ENCODE results near the gene MOB4. TPM values are rescaled to one million over a fixed set of nuclear protein-coding genes. Genes with fewer than 3 reads are reported as not detected.
"Not testable (repeated sequence)": the region's sequence is repeated elsewhere in the genome, so short reads cannot be mapped to it uniquely, and the experiment has no call there.

Gene MOB4
- total RNA-seq, 4 donors from 2014 or later = 12.3 to 27.9 (median 25.3) TPM

DNA sequence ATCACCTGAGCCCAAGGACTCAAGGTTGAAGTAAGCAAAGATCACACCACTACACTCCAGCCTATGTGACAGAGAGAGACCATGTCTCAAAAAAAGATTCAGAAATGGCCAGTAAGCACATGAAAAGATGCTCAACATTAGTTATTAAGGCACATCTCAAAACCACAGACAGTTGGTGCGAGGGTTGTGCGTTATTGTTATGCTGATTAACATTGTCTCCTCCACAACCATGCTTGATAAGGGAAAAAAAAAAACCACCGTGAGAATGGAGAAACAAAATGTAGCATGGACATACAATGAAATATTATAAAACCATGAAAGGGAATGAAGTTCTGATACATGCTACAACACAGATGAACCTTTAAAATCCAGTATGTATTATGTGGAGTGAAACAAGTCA lies 27.3 kb downstream of the MOB4 start:
- no peaks in the 10 kb centered on the region for H3K27me3 ChIP-seq
- H3K9me3 ChIP-seq = no peaks in the 10 kb centered on the region
- in situ Hi-C loops (cut with MboI; ENCODE audit: low pct_ligation_motif_present in 1 of 4, low pct_unique_long_range_greater_than_20kb in 1 of 4, low sequenced_read_pairs in 3 of 4) (no loop called here), intact Hi-C loops (cut with DNase I; ENCODE audit: low total_unique reads) (no loop called here)
- H3K4me3 ChIP-seq = no peak overlapping the region
- H3K4me1 ChIP-seq = peaks cover 0 to 5% (median 2%) of the 10 kb centered on the region in 4 donors
- peaks cover 0 to 47% (median 11%) of the 10 kb centered on the region in 4 donors for H3K36me3 ChIP-seq
- H3K27ac ChIP-seq = no peak overlapping the region
- DNase-seq = no peak
- 95 to 98% methylated on average over 3 of the region's 3 CpGs for WGBS, 2 donors (ENCODE audit: low coverage in 1 of 2)
- TF ChIP-seq, protein P1, sequence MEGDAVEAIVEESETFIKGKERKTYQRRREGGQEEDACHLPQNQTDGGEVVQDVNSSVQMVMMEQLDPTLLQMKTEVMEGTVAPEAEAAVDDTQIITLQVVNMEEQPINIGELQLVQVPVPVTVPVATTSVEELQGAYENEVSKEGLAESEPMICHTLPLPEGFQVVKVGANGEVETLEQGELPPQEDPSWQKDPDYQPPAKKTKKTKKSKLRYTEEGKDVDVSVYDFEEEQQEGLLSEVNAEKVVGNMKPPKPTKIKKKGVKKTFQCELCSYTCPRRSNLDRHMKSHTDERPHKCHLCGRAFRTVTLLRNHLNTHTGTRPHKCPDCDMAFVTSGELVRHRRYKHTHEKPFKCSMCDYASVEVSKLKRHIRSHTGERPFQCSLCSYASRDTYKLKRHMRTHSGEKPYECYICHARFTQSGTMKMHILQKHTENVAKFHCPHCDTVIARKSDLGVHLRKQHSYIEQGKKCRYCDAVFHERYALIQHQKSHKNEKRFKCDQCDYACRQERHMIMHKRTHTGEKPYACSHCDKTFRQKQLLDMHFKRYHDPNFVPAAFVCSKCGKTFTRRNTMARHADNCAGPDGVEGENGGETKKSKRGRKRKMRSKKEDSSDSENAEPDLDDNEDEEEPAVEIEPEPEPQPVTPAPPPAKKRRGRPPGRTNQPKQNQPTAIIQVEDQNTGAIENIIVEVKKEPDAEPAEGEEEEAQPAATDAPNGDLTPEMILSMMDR (IDR thresholded peaks at IDR 0.05) = no peak
- no peak for TF ChIP-seq POLR2A (IDR thresholded peaks at IDR 0.05)
- no peak for TF ChIP-seq EP300 (IDR thresholded peaks at IDR 0.05; ENCODE audit: low read depth)
- TF ChIP-seq POLR2AphosphoS5 (IDR thresholded peaks at IDR 0.05) = no peak

DNA sequence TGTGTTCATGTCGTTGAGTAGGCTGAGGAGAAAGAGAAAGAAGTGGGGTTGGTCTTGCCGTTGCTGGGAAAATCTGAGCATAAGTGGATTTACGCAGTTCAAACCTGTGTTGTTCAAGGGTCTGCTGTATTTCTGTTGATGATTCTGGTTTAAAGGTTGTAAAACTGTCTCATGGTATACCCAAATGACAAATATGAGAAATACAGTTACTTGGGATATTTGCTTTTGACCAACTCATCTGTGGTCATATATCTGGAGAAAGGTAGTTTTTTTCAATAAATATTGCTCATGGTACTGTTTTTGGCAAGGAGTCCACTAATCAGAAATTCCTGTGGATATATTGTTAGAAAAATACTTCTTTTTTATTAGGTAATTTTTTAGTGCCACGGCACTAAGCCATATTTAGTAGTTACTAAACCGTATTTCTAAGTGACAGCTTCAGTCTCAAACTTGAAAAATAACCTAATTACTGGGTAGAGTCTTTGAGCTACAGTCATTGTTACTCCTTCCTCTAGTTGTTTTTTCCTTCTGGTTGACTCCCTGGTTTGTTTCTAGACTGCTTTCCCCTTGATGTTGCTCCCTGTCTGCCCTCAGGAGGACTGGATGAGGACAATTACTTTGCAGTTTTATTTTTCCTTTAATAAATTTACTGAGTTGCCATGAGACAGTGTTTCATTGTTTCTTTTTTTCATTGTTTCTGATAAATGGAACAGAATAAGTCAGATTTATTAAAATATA lies 31.5 kb downstream of the MOB4 start:
- DNase-seq = no peak
- intact Hi-C loops (cut with DNase I; ENCODE audit: low total_unique reads) (no loop called here), in situ Hi-C loops (cut with MboI; ENCODE audit: low pct_ligation_motif_present in 1 of 4, low pct_unique_long_range_greater_than_20kb in 1 of 4, low sequenced_read_pairs in 3 of 4) (no loop called here)
- no peak overlapping the region for H3K27ac ChIP-seq
- H3K4me3 ChIP-seq = no peak overlapping the region
- WGBS, 2 donors (ENCODE audit: low coverage in 1 of 2) = 88 to 100% methylated on average over 3 to 5 of the region's 5 CpGs
- H3K9me3 ChIP-seq = no peaks in the 10 kb centered on the region
- H3K4me1 ChIP-seq = no peaks in the 10 kb centered on the region
- no peak for TF ChIP-seq EP300 (IDR thresholded peaks at IDR 0.05; ENCODE audit: low read depth)
- no peak for TF ChIP-seq POLR2A (IDR thresholded peaks at IDR 0.05)
- TF ChIP-seq, protein P1 (IDR thresholded peaks at IDR 0.05) = no peak
- no peak for TF ChIP-seq POLR2AphosphoS5 (IDR thresholded peaks at IDR 0.05)
- H3K36me3 ChIP-seq = peaks cover 0 to 43% (median 13%) of the 10 kb centered on the region in 4 donors
- no peaks in the 10 kb centered on the region for H3K27me3 ChIP-seq

DNA sequence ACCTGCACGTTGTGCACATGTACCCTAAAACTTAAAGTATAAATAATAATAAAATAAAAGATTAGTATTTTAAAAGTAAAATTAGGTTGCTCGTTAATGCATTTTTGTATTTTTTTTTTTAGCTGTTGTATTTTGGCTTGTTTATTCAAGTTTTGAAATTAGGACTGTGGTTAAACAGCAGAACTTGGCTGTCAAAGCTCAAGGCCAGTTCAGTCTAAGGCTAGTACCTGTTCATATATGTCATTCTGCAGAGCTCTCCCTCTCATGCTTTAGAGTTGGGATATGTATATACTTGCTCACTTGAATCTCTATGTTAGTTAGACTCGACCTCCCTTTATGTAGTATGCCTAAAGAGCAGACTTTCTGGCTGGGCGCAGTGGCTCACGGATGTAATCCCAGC lies 32.7 kb downstream of the MOB4 start:
- no peak overlapping the region for H3K27ac ChIP-seq
- TF ChIP-seq, protein P1 (IDR thresholded peaks at IDR 0.05) = no peak
- TF ChIP-seq POLR2A (IDR thresholded peaks at IDR 0.05) (no peak), POLR2AphosphoS5 (IDR thresholded peaks at IDR 0.05) (no peak), EP300 (IDR thresholded peaks at IDR 0.05; ENCODE audit: low read depth) (no peak)
- in situ Hi-C loops (cut with MboI; ENCODE audit: low pct_ligation_motif_present in 1 of 4, low pct_unique_long_range_greater_than_20kb in 1 of 4, low sequenced_read_pairs in 3 of 4) = no loop called here
- 82 to 91% methylated on average over 2 to 5 of the region's 5 CpGs for WGBS, 2 donors (ENCODE audit: low coverage in 1 of 2)
- no peaks in the 10 kb centered on the region for H3K9me3 ChIP-seq
- H3K27me3 ChIP-seq = no peaks in the 10 kb centered on the region
- peaks cover 0 to 42% (median 12%) of the 10 kb centered on the region in 4 donors for H3K36me3 ChIP-seq
- H3K4me3 ChIP-seq = no peak overlapping the region
- no peak for DNase-seq
- H3K4me1 ChIP-seq = no peaks in the 10 kb centered on the region
- intact Hi-C loops (cut with DNase I; ENCODE audit: low total_unique reads) = no loop called here

DNA sequence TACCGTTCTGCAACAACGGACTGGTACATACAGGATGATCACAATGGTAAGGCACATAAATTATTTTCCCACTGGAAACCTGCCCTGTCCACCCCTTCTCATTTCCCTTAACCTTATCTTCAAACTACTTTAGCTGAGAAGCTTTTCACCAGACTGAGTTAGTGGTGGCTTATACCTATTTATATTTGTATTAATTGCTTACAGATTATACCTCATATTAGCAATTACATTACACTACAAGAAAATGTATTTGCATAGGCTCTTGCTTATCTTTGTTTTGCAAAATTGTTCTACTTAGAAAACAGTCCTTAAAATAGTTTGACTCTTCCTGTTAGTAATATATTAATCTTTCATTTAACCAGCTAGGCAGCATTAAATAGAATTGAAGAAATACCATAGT lies 35.4 kb downstream of the MOB4 start:
- H3K27me3 ChIP-seq; H3K4me3 ChIP-seq; in situ Hi-C loops (cut with MboI; ENCODE audit: low pct_ligation_motif_present in 1 of 4, low pct_unique_long_range_greater_than_20kb in 1 of 4, low sequenced_read_pairs in 3 of 4); H3K9me3 ChIP-seq; DNase-seq; H3K4me1 ChIP-seq; intact Hi-C loops (cut with DNase I; ENCODE audit: low total_unique reads); H3K27ac ChIP-seq: not testable (repeated sequence)
- 91 to 96% methylated on average over 2 of the region's 2 CpGs for WGBS, 2 donors (ENCODE audit: low coverage in 1 of 2)
- peaks cover 0 to 38% (median 10%) of the 10 kb centered on the region in 4 donors for H3K36me3 ChIP-seq

DNA sequence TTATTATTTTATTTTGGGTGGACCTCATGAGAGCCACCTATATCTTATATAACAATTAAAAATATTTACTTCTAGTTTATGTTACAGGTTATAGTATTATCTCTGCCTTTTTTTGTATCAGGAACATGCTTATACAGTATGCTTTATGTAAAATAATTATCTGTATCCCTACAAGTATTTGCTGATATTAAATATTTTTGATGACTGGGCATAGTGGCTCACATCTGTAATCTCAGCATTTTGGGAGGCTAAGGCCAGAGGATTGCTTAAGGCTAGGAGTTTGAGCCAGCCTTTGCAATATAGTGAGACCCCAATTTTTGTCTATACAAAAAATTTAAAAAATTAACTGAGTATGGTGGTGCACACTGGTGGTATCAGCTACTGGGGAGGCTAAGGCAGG lies 39.6 kb downstream of the MOB4 start:
- no peak for DNase-seq
- no peak overlapping the region for H3K27ac ChIP-seq
- H3K4me1 ChIP-seq = no peaks in the 10 kb centered on the region
- H3K27me3 ChIP-seq = no peaks in the 10 kb centered on the region
- H3K36me3 ChIP-seq = peaks cover 0 to 28% (median 2%) of the 10 kb centered on the region in 4 donors
- no peaks in the 10 kb centered on the region for H3K9me3 ChIP-seq
- in situ Hi-C loops (cut with MboI; ENCODE audit: low pct_ligation_motif_present in 1 of 4, low pct_unique_long_range_greater_than_20kb in 1 of 4, low sequenced_read_pairs in 3 of 4) = no loop called here
- intact Hi-C loops (cut with DNase I; ENCODE audit: low total_unique reads) = no loop called here
- no peak for TF ChIP-seq EP300 (IDR thresholded peaks at IDR 0.05; ENCODE audit: low read depth)
- TF ChIP-seq, protein P1 (IDR thresholded peaks at IDR 0.05) = no peak
- no peak overlapping the region for H3K4me3 ChIP-seq

Measured in transverse colon (tissue), 4 donors.